HCT116 (cell line): ENCODE measurements around the gene CPM.
"Not testable (repeated sequence)": the region's sequence is repeated elsewhere in the genome, so short reads cannot be mapped to it uniquely, and the experiment has no call there.

Experiments used
- CTCF ChIP-seq, 3 experiments: fragments of 200-600 bp in 1 of 3; sonication (generic) in 1 of 3; IDR thresholded peaks in 2 of 3; conservative IDR thresholded peaks in 1 of 3; 2 replicates each; pipeline ENCODE4 v1.5.1; 2012 to 2017; ENCODE audit warnings: low read depth in 2 of 3, low read length in 2 of 3, antibody characterized with exemption in 1 of 3, borderline replicate concordance in 1 of 3, control low read depth in 1 of 3, mild to moderate bottlenecking in 1 of 3, mixed read lengths in 1 of 3, mixed run types in 1 of 3, moderate library complexity in 1 of 3; ENCODE audit not compliant: insufficient read depth in 1 of 3
- RAD21 ChIP-seq: IDR thresholded peaks from 2 replicates; pipeline ENCODE4 v1.6.1; 2012; ENCODE audit warnings: low read depth, mild to moderate bottlenecking
- SIN3A ChIP-seq: IDR thresholded peaks from 2 replicates; pipeline ENCODE4 v1.6.1; 2012; ENCODE audit warnings: low read depth

- TF ChIP-seq CTCF (IDR thresholded peaks at IDR 0.05 in 2 of 3, conservative IDR thresholded peaks at IDR 0.05 in 1 of 3; ENCODE audit: borderline replicate concordance in 1 of 3, insufficient read depth in 1 of 3, low read depth in 2 of 3, low read length in 2 of 3) (peak; percentile 43 to 72 (median 64); a peak in 5 of 6 replicates), RAD21 (peak; percentile 84)
- TF ChIP-seq SIN3A: not testable (repeated sequence)
Observed at GRCh38 chr12:68863886-68864454, 69.0 kb downstream of the CPM start.
